WTC11 (cell line): ENCODE results near the gene PRKAR1B. TPM values are rescaled to one million over a fixed set of nuclear protein-coding genes. Genes with fewer than 3 reads are reported as not detected.

Experiments
- ATAC-seq: fragments of 200-7000 bp; cut with Tn5 transposase; 2 replicates; pipeline ENCODE4 v1.10.0; 2021; ENCODE audit warnings: mild to moderate bottlenecking, moderate library complexity
- CTCF ChIA-PET: fragments of 300-600 bp; sonication (Branson Sonifier 250); formaldehyde crosslinking; loops from one replicate; lab custom pipeline; 2021; ENCODE audit warnings: antibody characterized with exemption; lab: Charles Lee
- POLR2A ChIA-PET: fragments of 350-600 bp; sonication (Branson Sonifier 250); formaldehyde crosslinking; loops from one replicate; lab custom pipeline; 2021; ENCODE audit warnings: antibody characterized with exemption; lab: Charles Lee
- DNase-seq: peaks from one replicate; pipeline ENCODE4 v3.0.0; 2021; ENCODE audit warnings: low spot score
- H3K27ac Mint-ChIP-seq: 2 replicates; pipeline ENCODE4 v1.8.0; 2021; ENCODE audit warnings: mixed read lengths
- H3K27me3 Mint-ChIP-seq: 2 replicates; pipeline ENCODE4 v1.8.0; 2021; ENCODE audit warnings: low read depth, mild to moderate bottlenecking, moderate library complexity, mixed read lengths
- H3K36me3 Mint-ChIP-seq: 2 replicates; pipeline ENCODE4 v1.8.0; 2021; ENCODE audit warnings: mixed read lengths
- H3K4me1 Mint-ChIP-seq: 2 replicates; pipeline ENCODE4 v1.8.0; 2022; ENCODE audit warnings: mixed read lengths
- H3K4me3 Mint-ChIP-seq: 2 replicates; pipeline ENCODE4 v1.8.0; 2021; ENCODE audit warnings: mild to moderate bottlenecking, moderate library complexity, mixed read lengths
- H3K9me3 Mint-ChIP-seq: 2 replicates; pipeline ENCODE4 v1.8.0; 2021; ENCODE audit warnings: mixed read lengths
- ATF2 ChIP-seq: sonication (generic); formaldehyde crosslinking; IDR thresholded peaks from 2 replicates; pipeline ENCODE4 v1.8.1; 2022; ENCODE audit warnings: low read depth, missing genetic modification reagents, borderline replicate concordance
- CREB1 ChIP-seq: sonication (generic); formaldehyde crosslinking; IDR thresholded peaks from 2 replicates; pipeline ENCODE4 v1.8.0; 2023; ENCODE audit warnings: mild to moderate bottlenecking, missing genetic modification reagents
- CTCF ChIP-seq: fragments of 200-600 bp; IDR thresholded peaks from 2 replicates; pipeline ENCODE4 v1.8.0; 2022; ENCODE audit warnings: antibody characterized with exemption
- FOXP4 ChIP-seq: sonication (generic); formaldehyde crosslinking; IDR thresholded peaks from 2 replicates; pipeline ENCODE4 v1.8.0; 2022; ENCODE audit warnings: mild to moderate bottlenecking, missing genetic modification reagents
- IRF2 ChIP-seq: sonication (generic); formaldehyde crosslinking; IDR thresholded peaks from 2 replicates; pipeline ENCODE4 v1.8.0; 2022; ENCODE audit warnings: low read depth, missing genetic modification reagents, borderline replicate concordance
- MYBL2 ChIP-seq: sonication (generic); formaldehyde crosslinking; IDR thresholded peaks from 2 replicates; pipeline ENCODE4 v1.8.1; 2023; ENCODE audit warnings: mild to moderate bottlenecking, moderate library complexity, missing genetic modification reagents
- NFATC4 ChIP-seq: fragments of 250-450 bp; sonication (Bioruptor Pico); IDR thresholded peaks from 2 replicates; pipeline ENCODE4 v1.9.0; 2021; ENCODE audit warnings: mild to moderate bottlenecking
- NR1H2 ChIP-seq: sonication (generic); formaldehyde crosslinking; IDR thresholded peaks from 2 replicates; pipeline ENCODE4 v1.9.0; 2021; ENCODE audit warnings: mild to moderate bottlenecking, moderate library complexity, missing genetic modification reagents
- NR3C1 ChIP-seq: sonication (generic); formaldehyde crosslinking; conservative IDR thresholded peaks from 2 replicates; pipeline ENCODE4 v1.8.1; 2023; ENCODE audit warnings: low read depth, mild to moderate bottlenecking, missing genetic modification reagents
- SMAD3 ChIP-seq: sonication (generic); formaldehyde crosslinking; IDR thresholded peaks from 2 replicates; pipeline ENCODE4 v1.8.0; 2022; ENCODE audit warnings: missing genetic modification reagents, mild to moderate bottlenecking, borderline replicate concordance
- STAT6 ChIP-seq: sonication (generic); formaldehyde crosslinking; conservative IDR thresholded peaks from 2 replicates; pipeline ENCODE4 v1.8.1; 2023; ENCODE audit warnings: mild to moderate bottlenecking, low read depth, missing genetic modification reagents, moderate library complexity
- ZNF232 ChIP-seq: sonication (generic); formaldehyde crosslinking; IDR thresholded peaks from 2 replicates; pipeline ENCODE4 v1.8.0; 2022; ENCODE audit warnings: mild to moderate bottlenecking, missing genetic modification reagents
- ZNF416 ChIP-seq: fragments of 250-450 bp; sonication (Bioruptor Pico); IDR thresholded peaks from 2 replicates; pipeline ENCODE4 v1.9.0; 2021; ENCODE audit warnings: mild to moderate bottlenecking, inconsistent platforms
- ZNF532 ChIP-seq: fragments of 250-450 bp; sonication (Bioruptor Pico); IDR thresholded peaks from 2 replicates; pipeline ENCODE4 v1.9.0; 2021; ENCODE audit warnings: mild to moderate bottlenecking, borderline replicate concordance
- total RNA-seq: library from RNA; stranded (reverse); gene quantifications from 3 replicates; pipeline ENCODE4 v1.2.3, GENCODE V29; 2021
- TF ChIP-seq, protein P1 (sequence below): sonication (generic); formaldehyde crosslinking; IDR thresholded peaks from 2 replicates; pipeline ENCODE4 v1.8.1; 2023; ENCODE audit warnings: mild to moderate bottlenecking, missing genetic modification reagents, moderate library complexity

The PRKAR1B gene
- total RNA-seq, 1 experiment from 2014 or later, result 43.6 TPM

DNA sequence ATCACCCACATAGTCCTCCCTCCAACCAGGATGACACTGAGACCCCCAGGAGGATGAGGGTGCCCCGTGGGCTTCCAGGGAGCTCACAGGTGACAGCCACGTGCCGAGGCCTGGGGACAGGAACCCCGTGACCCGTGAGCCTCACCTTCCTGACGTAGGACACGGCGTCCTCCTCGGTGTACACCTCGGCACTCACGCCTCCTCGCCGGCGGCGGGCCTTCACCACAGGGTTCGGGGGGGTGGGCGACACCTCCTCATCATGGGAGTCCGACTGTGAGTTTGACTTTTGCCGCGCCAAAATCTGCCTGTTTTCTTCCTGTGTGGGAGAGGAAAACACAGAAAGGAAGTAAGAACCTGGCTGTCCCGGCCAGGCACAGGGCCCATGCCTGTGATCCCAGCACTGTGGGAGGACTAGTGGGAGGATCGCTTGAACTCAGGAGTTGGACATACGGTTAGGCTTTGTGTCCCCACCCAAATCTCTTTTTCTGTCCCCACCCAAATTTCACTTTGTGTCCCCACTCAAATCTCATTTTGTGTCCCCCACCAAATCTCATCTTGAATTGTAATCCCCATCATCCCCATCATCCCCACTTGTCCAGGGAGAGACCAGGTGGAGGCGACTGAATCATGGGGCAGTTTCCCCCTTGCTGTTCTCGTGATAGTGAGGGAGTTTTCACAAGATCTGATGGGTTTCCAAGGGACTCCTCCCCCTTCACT lies 46.5 kb downstream of the PRKAR1B start:
- TF ChIP-seq MYBL2 (CRISPR knock-in tag) (no peak), ZNF232 (CRISPR knock-in tag) (no peak), ATF2 (no peak), ZNF416 (CRISPR knock-in tag) (no peak), IRF2 (CRISPR knock-in tag) (no peak), FOXP4 (no peak), CREB1 (no peak), NFATC4 (CRISPR knock-in tag) (no peak), SMAD3 (no peak), NR3C1 (no peak), CTCF (no peak), ZNF532 (no peak), NR1H2 (CRISPR knock-in tag) (no peak), STAT6 (no peak)
- TF ChIP-seq, protein P1, sequence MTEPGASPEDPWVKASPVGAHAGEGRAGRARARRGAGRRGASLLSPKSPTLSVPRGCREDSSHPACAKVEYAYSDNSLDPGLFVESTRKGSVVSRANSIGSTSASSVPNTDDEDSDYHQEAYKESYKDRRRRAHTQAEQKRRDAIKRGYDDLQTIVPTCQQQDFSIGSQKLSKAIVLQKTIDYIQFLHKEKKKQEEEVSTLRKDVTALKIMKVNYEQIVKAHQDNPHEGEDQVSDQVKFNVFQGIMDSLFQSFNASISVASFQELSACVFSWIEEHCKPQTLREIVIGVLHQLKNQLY (CRISPR knock-in tag), result no peak
- Mint-ChIP-seq H3K4me1 (no peaks in the 10 kb centered on the region), H3K9me3 (peaks cover 12% of the 10 kb centered on the region), H3K27ac (no peak overlapping the region), H3K27me3 (no peaks in the 10 kb centered on the region), H3K4me3 (no peak overlapping the region), H3K36me3 (peaks cover 57% of the 10 kb centered on the region)
- POLR2A ChIA-PET, result interaction anchor here (0.6 kb wide), 1 partner anchor 30 kb away, joined by 5 read pairs; no protein-coding TSS in a partner anchor
- CTCF ChIA-PET, result no interaction called here
- ATAC-seq (no peak), DNase-seq (no peak)
